ENCODE data around the gene VTN.

The VTN gene

GRCh38 chr17:28367641-28368305 lies 2.3 kb downstream of the VTN start:
- no peak for DNase-seq

- no peak for DNase-seq
Observed at GRCh38 chr17:28366605-28367004, 3.5 kb downstream of the VTN start.

GRCh38 chr17:28365487-28365886 lies 4.6 kb downstream of the VTN start:
- no peak for DNase-seq

GRCh38 chr17:28364665-28365363 lies 5.3 kb downstream of the VTN start, which contains the start of gene SEBOX:
TSS of gene SEBOX (minus strand) at chr17:28365199. CDS start at chr17:28365151, 48 bp downstream.
- no peak for DNase-seq

GRCh38 chr17:28363776-28364650 lies 6.1 kb downstream of the VTN start:
- no peak for DNase-seq

GRCh38 chr17:28363186-28363585 lies 6.9 kb downstream of the VTN start:
- DNase-seq, result no peak

- no peak for DNase-seq
Observed at GRCh38 chr17:28357901-28358197, 12.3 kb downstream of the VTN start.

GRCh38 chr17:28357061-28357900 lies 12.8 kb downstream of the VTN start, which contains the start of gene POLDIP2:
TSS of gene POLDIP2 (minus strand) at chr17:28357527. CDS start at chr17:28357448, 79 bp downstream.
- DNase-seq, result peak; percentile 50

- no peak for DNase-seq
Observed at GRCh38 chr17:28350271-28350670, 19.8 kb downstream of the VTN start.

- DNase-seq, result no peak
Observed at GRCh38 chr17:28348979-28349378, 21.1 kb downstream of the VTN start.

- DNase-seq, result no peak
Observed at GRCh38 chr17:28347261-28347891, 22.7 kb downstream of the VTN start.

GRCh38 chr17:28346746-28347246 lies 23.3 kb downstream of the VTN start:
- DNase-seq, result no peak

GRCh38 chr17:28346199-28346580 lies 23.9 kb downstream of the VTN start:
- DNase-seq, result no peak

GRCh38 chr17:28345419-28346198 lies 24.5 kb downstream of the VTN start:
- peak; percentile 68 for DNase-seq

- DNase-seq, result no peak
Observed at GRCh38 chr17:28344435-28344901, 25.6 kb downstream of the VTN start.

GRCh38 chr17:28344011-28344410 lies 26.1 kb downstream of the VTN start:
- no peak for DNase-seq

GRCh38 chr17:28343491-28343932 lies 26.6 kb downstream of the VTN start:
- peak; percentile 52 for DNase-seq

GRCh38 chr17:28342313-28342712 lies 27.8 kb downstream of the VTN start:
- no peak for DNase-seq

GRCh38 chr17:28341516-28341915 lies 28.6 kb downstream of the VTN start:
- DNase-seq, result no peak

GRCh38 chr17:28340374-28340773 lies 29.7 kb downstream of the VTN start:
- no peak for DNase-seq

- no peak for DNase-seq
Observed at GRCh38 chr17:28339431-28339830, 30.7 kb downstream of the VTN start.
